GM18951 (cell line): Measurements from ENCODE around the gene RAPSN.

ENCODE experiments used
- POLR2A ChIP-seq: IDR thresholded peaks from 4 replicates; pipeline ENCODE4 v1.6.1; 2011; ENCODE audit warnings: mild to moderate bottlenecking; ENCODE audit not compliant: insufficient read length, insufficient read depth; ENCODE audit errors: extremely low read depth
- in situ Hi-C: fragments of 300-500 bp; cut with MboI; formaldehyde crosslinking; loops from one replicate; pipeline ENCODE4 v1.12.0; 2022; ENCODE audit warnings: low sequenced_read_pairs, mixed read lengths, inconsistent platforms; ENCODE audit not compliant: unreplicated experiment

Gene RAPSN

GRCh38 chr11:47451436-47451835 lies 2.5 kb upstream of the RAPSN start:
- TF ChIP-seq POLR2A: no peak
- in situ Hi-C loops: no loop called here

GRCh38 chr11:47449541-47449940 lies 605 bp upstream of the RAPSN start:
- TF ChIP-seq POLR2A: no peak
- in situ Hi-C loops: no loop called here

- TF ChIP-seq POLR2A: no peak
- in situ Hi-C loops: no loop called here
These were observed 1.0 kb downstream of the RAPSN start for GRCh38 chr11:47447906-47448305.

- TF ChIP-seq POLR2A: no peak
- in situ Hi-C loops: no loop called here
These were observed 2.1 kb downstream of the RAPSN start for GRCh38 chr11:47446833-47447232.

- no peak for TF ChIP-seq POLR2A
- in situ Hi-C loops: no loop called here
These were observed 3.1 kb downstream of the RAPSN start for GRCh38 chr11:47445840-47446239.

- TF ChIP-seq POLR2A: no peak
These were observed 5.1 kb downstream of the RAPSN start for GRCh38 chr11:47443817-47444216.

GRCh38 chr11:47443028-47443700 lies 5.8 kb downstream of the RAPSN start:
- in situ Hi-C loops: no loop called here
- no peak for TF ChIP-seq POLR2A

More at GRCh38 chr11:47443817-47444216, 5.1 kb downstream of the RAPSN start:
- in situ Hi-C loops: no loop called here

- in situ Hi-C loops: no loop called here
- no peak for TF ChIP-seq POLR2A
These were observed 6.4 kb downstream of the RAPSN start for GRCh38 chr11:47442514-47442913.

GRCh38 chr11:47441421-47441820 lies 7.5 kb downstream of the RAPSN start:
- no peak for TF ChIP-seq POLR2A
- in situ Hi-C loops: no loop called here

- in situ Hi-C loops: no loop called here
These were observed 8.9 kb downstream of the RAPSN start for GRCh38 chr11:47440054-47440476.

GRCh38 chr11:47438721-47439120 lies 10.2 kb downstream of the RAPSN start:
- in situ Hi-C loops: no loop called here
- TF ChIP-seq POLR2A: no peak

More at GRCh38 chr11:47440054-47440476, 8.9 kb downstream of the RAPSN start:
- TF ChIP-seq POLR2A: no peak

GRCh38 chr11:47437746-47438418 lies 11.1 kb downstream of the RAPSN start:
- in situ Hi-C loops: no loop called here
- no peak for TF ChIP-seq POLR2A

- TF ChIP-seq POLR2A: no peak
These were observed 11.7 kb downstream of the RAPSN start for GRCh38 chr11:47437218-47437745.

GRCh38 chr11:47436726-47437125 lies 12.2 kb downstream of the RAPSN start:
- in situ Hi-C loops: no loop called here
- no peak for TF ChIP-seq POLR2A

More at GRCh38 chr11:47437218-47437745, 11.7 kb downstream of the RAPSN start:
- in situ Hi-C loops: no loop called here

GRCh38 chr11:47435687-47436086 lies 13.2 kb downstream of the RAPSN start:
- TF ChIP-seq POLR2A: no peak
- in situ Hi-C loops: no loop called here
